CD14-positive monocyte (primary cell): ENCODE results near the gene ALPG. TPM values are rescaled to one million over a fixed set of nuclear protein-coding genes. Genes with fewer than 3 reads are reported as not detected.
"Not testable (repeated sequence)": the region's sequence is repeated elsewhere in the genome, so short reads cannot be mapped to it uniquely, and the experiment has no call there.

Source experiments
- DNase-seq, 3 donors: peaks; one replicate each; pipeline ENCODE4 v3.0.0-alpha.2; 2011 to 2022
- H2AFZ ChIP-seq: 2 replicates; pipeline ENCODE4 v1.6.0; 2012; ENCODE audit warnings: mild to moderate bottlenecking, low read depth, low read length, inconsistent platforms; ENCODE audit not compliant: insufficient read depth, poor library complexity, severe bottlenecking
- H3K27ac ChIP-seq, 2 donors: 1 replicate in 1 of 2; 2 replicates in 1 of 2; pipeline ENCODE4 v1.5.1; 2012 to 2013; ENCODE audit warnings: low read length in 2 of 2, control low read depth in 1 of 2, inconsistent platforms in 1 of 2, low read depth in 1 of 2, mild to moderate bottlenecking in 1 of 2
- H3K27me3 ChIP-seq, 2 donors: one replicate each; pipeline versions ENCODE4 v1.6.0 to v1.6.1; 2011 to 2013; ENCODE audit warnings: low read length in 2 of 2; ENCODE audit not compliant: control insufficient read depth in 2 of 2, insufficient read depth in 2 of 2
- H3K36me3 ChIP-seq, 2 donors: replicated peaks in 1 of 2; 1 replicate in 1 of 2; 2 replicates in 1 of 2; pipeline versions ENCODE4 v1.5.1 to v1.6.1; 2012 to 2013; ENCODE audit warnings: low read length in 2 of 2, control low read depth in 1 of 2, inconsistent platforms in 1 of 2, mild to moderate bottlenecking in 1 of 2; ENCODE audit not compliant: insufficient read depth in 2 of 2, control insufficient read depth in 1 of 2
- H3K4me1 ChIP-seq, 2 donors: 1 replicate in 1 of 2; 2 replicates in 1 of 2; pipeline versions ENCODE4 v1.5.1 to v1.6.1; 2012 to 2013; ENCODE audit warnings: low read length in 2 of 2, control low read depth in 1 of 2, inconsistent platforms in 1 of 2, mild to moderate bottlenecking in 1 of 2, moderate library complexity in 1 of 2; ENCODE audit not compliant: insufficient read depth in 2 of 2, control insufficient read depth in 1 of 2
- H3K4me2 ChIP-seq: replicated peaks from 2 replicates; pipeline ENCODE3; 2012; ENCODE audit warnings: low read length, moderate library complexity, mild to moderate bottlenecking; ENCODE audit not compliant: poor library complexity, severe bottlenecking; ENCODE audit errors: extremely low read depth
- H3K4me3 ChIP-seq, 3 experiments: fragments of 200-600 bp in 1 of 3; sonication (generic) in 1 of 3; replicated peaks in 1 of 3; 1 replicate in 2 of 3; 2 replicates in 1 of 3; pipeline ENCODE4 v1.5.1; 2011 to 2013; ENCODE audit warnings: low read length in 3 of 3, mild to moderate bottlenecking in 3 of 3, control low read depth in 2 of 3, low read depth in 2 of 3, inconsistent platforms in 1 of 3, moderate library complexity in 1 of 3
- H3K79me2 ChIP-seq: 2 replicates; pipeline ENCODE4 v1.6.0; 2012; ENCODE audit warnings: mild to moderate bottlenecking, control low read depth, inconsistent platforms, low read length, moderate library complexity; ENCODE audit not compliant: insufficient read depth
- H3K9ac ChIP-seq: 2 replicates; pipeline ENCODE4 v1.6.0; 2017; ENCODE audit warnings: low read length, mild to moderate bottlenecking; ENCODE audit not compliant: insufficient read depth, poor library complexity, severe bottlenecking
- H3K9me3 ChIP-seq, 2 donors: replicated peaks in 1 of 2; 1 replicate in 1 of 2; 2 replicates in 1 of 2; pipeline versions ENCODE4 v1.5.1 to v1.6.1; 2012 to 2013; ENCODE audit warnings: low read length in 2 of 2, control low read depth in 1 of 2; ENCODE audit not compliant: control insufficient read depth in 1 of 2, insufficient read depth in 1 of 2
- H4K20me1 ChIP-seq: 2 replicates; pipeline ENCODE4 v1.6.0; 2012; ENCODE audit warnings: mild to moderate bottlenecking, low read length, control low read depth, moderate library complexity; ENCODE audit not compliant: insufficient read depth
- H3K27ac Mint-ChIP-seq, 7 donors: one replicate each; pipeline ENCODE4 v1.8.0; 2020; ENCODE audit warnings: mild to moderate bottlenecking in 7 of 7, mixed read lengths in 7 of 7, moderate library complexity in 6 of 7, inconsistent platforms in 2 of 7
- H3K27me3 Mint-ChIP-seq, 3 donors: one replicate each; pipeline ENCODE4 v1.8.0; 2021 to 2022; ENCODE audit warnings: low read depth in 3 of 3, mild to moderate bottlenecking in 3 of 3, mixed read lengths in 3 of 3, moderate library complexity in 3 of 3, inconsistent platforms in 1 of 3
- H3K36me3 Mint-ChIP-seq, 2 donors: one replicate each; pipeline ENCODE4 v1.8.0; 2020; ENCODE audit warnings: mixed read lengths in 2 of 2, inconsistent platforms in 1 of 2, mild to moderate bottlenecking in 1 of 2
- H3K4me1 Mint-ChIP-seq: one replicate; pipeline ENCODE4 v1.8.0; 2020; ENCODE audit warnings: mild to moderate bottlenecking, mixed read lengths
- H3K4me3 Mint-ChIP-seq, 2 donors: one replicate each; pipeline ENCODE4 v1.8.0; 2020; ENCODE audit warnings: mild to moderate bottlenecking in 2 of 2, mixed read lengths in 2 of 2, moderate library complexity in 1 of 2
- H3K9me3 Mint-ChIP-seq, 7 donors: one replicate each; pipeline ENCODE4 v1.8.0; 2020 to 2022; ENCODE audit warnings: mixed read lengths in 7 of 7, mild to moderate bottlenecking in 6 of 7, moderate library complexity in 6 of 7, inconsistent platforms in 2 of 7
- CTCF ChIP-seq: fragments of 200-600 bp; IDR thresholded peaks from one replicate; pipeline ENCODE4 v1.8.0; 2022; ENCODE audit warnings: antibody characterized with exemption, mild to moderate bottlenecking
- WGBS: methylation state at CpG from one replicate; pipeline ENCODE4 v1.1.5; 2013; ENCODE audit warnings: missing lambda C conversion rate; ENCODE audit not compliant: insufficient coverage; 5-methylcytosine and 5-hydroxymethylcytosine counted together
- intact Hi-C, 2 donors: fragments of 100-400 bp; cut with micrococcal nuclease; formaldehyde crosslinking; loops; one replicate each; pipeline versions ENCODE4 v1.15.0 to v1.15.1; 2023
- polyA plus RNA-seq, 3 donors: library from polyadenylated mRNA; depleted of rRNA in 1 of 3; unstranded in 2 of 3; stranded (reverse) in 1 of 3; fragments of 300-500 nt in 2 of 3; fragments of >200 nt in 1 of 3; fragmentation: Illumina TruSeq in 2 of 3; gene quantifications; 1 replicate in 2 of 3; 2 replicates in 1 of 3; pipeline ENCODE4 v1.2.3, GENCODE V29; 2012 to 2021

The ALPG gene
- polyA plus RNA-seq, 3 donors: not detected

GRCh38 chr2:232377841-232378734 lies 28.6 kb upstream of the ALPG start:
- no peak overlapping the region for H3K9ac ChIP-seq
- H3K9me3 ChIP-seq: no peaks in the 10 kb centered on the region
- no peak overlapping the region for H3K4me2 ChIP-seq
- H4K20me1 ChIP-seq: no peaks in the 10 kb centered on the region
- H3K36me3 ChIP-seq: no peaks in the 10 kb centered on the region
- Mint-ChIP-seq H3K36me3 (no peaks in the 10 kb centered on the region), H3K27ac (no peak overlapping the region), H3K4me3 (no peak overlapping the region), H3K27me3 (peaks cover 10 to 27% (median 13%) of the 10 kb centered on the region in 3 donors), H3K4me1 (no peaks in the 10 kb centered on the region), H3K9me3 (no peaks in the 10 kb centered on the region)
- H3K4me1 ChIP-seq: no peaks in the 10 kb centered on the region
- intact Hi-C loops: no loop called here
- TF ChIP-seq CTCF: no peak
- WGBS: 96% methylated on average over 9 of the region's 17 CpGs
- no peak overlapping the region for H3K4me3 ChIP-seq
- no peak overlapping the region for H2AFZ ChIP-seq
- no peak overlapping the region for H3K27ac ChIP-seq
- H3K27me3 ChIP-seq: peaks cover 0 to 7% of the 10 kb centered on the region in 2 donors
- no peak for DNase-seq
- H3K79me2 ChIP-seq: no peaks in the 10 kb centered on the region

- H3K9me3 Mint-ChIP-seq, H3K4me1 ChIP-seq, H3K9ac ChIP-seq, H3K4me1 Mint-ChIP-seq, H3K27me3 ChIP-seq, H3K27ac ChIP-seq, H3K27ac Mint-ChIP-seq, H3K36me3 Mint-ChIP-seq, H3K36me3 ChIP-seq, H3K4me3 Mint-ChIP-seq, H4K20me1 ChIP-seq, H3K9me3 ChIP-seq, H3K4me3 ChIP-seq, H3K4me2 ChIP-seq, H3K79me2 ChIP-seq, intact Hi-C loops, H2AFZ ChIP-seq, DNase-seq: not testable (repeated sequence)
- 96% methylated on average over 7 of the region's 12 CpGs for WGBS
- peaks cover 10 to 32% (median 16%) of the 10 kb centered on the region in 3 donors for H3K27me3 Mint-ChIP-seq
Observed at GRCh38 chr2:232378735-232379151, 27.9 kb upstream of the ALPG start, which contains the start of gene ALPP. ALPP (plus strand) TSS chr2:232378751; CDS start chr2:232378803, 52 bp downstream.

GRCh38 chr2:232379610-232380590 lies 26.7 kb upstream of the ALPG start:
- H3K27ac ChIP-seq, H4K20me1 ChIP-seq, H3K4me3 Mint-ChIP-seq, H3K9me3 Mint-ChIP-seq, H3K79me2 ChIP-seq, H3K27ac Mint-ChIP-seq, H3K4me1 ChIP-seq, intact Hi-C loops, H3K9me3 ChIP-seq, H3K9ac ChIP-seq, H3K4me3 ChIP-seq, H2AFZ ChIP-seq, H3K36me3 Mint-ChIP-seq, H3K4me2 ChIP-seq, H3K36me3 ChIP-seq, DNase-seq, H3K4me1 Mint-ChIP-seq, H3K27me3 ChIP-seq: not testable (repeated sequence)
- 88% methylated on average over 20 of the region's 41 CpGs for WGBS
- H3K27me3 Mint-ChIP-seq: peaks cover 13 to 39% (median 17%) of the 10 kb centered on the region in 3 donors
